Stimulated activated CD8-positive, alpha-beta memory T cell treated with anti-CD3 and anti-CD28 coated beads, Interleukin-7, amount 100 ng/mL, for 1 hour (primary cell): ENCODE data around the gene FUT8.
"Not testable (repeated sequence)": the region's sequence is repeated elsewhere in the genome, so short reads cannot be mapped to it uniquely, and the experiment has no call there.

Source experiments
- DNase-seq, 2 donors: peaks; one replicate each; pipeline ENCODE4 v3.0.0-alpha.2; 2020; ENCODE audit warnings: low read depth in 2 of 2

The FUT8 gene

DNA sequence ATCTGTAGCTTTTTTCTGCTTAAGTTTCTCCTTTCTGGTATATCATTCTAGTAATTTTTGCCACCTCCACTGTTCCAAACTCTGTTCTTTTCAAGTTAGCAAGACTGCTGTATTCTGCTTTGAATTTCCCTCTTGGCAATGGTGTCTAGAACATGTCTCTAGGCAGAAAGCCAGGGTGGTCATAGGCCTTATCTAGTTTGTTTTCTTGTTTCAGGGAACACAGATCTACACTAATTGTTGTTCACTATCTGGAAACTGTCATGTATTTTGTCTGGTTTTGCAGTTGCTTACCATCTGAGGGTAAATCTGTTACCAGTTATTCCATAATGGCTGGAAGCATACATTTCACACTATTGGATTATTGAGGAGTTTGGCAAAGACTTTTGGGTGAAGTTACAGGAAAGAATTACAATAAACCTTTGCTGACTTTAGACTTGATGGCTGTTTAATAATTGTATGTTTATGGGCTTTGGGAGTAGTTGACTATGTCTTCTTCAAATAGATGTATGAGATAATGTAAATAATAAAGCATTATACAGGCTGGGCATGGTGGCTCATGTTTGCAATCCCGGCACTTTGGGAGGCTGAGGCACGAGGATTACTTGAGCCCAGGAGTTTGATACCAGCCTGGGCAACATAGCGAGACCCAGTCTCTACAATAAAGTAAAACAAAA is 41.4 kb downstream of the FUT8 start:
- DNase-seq = no peak

DNA sequence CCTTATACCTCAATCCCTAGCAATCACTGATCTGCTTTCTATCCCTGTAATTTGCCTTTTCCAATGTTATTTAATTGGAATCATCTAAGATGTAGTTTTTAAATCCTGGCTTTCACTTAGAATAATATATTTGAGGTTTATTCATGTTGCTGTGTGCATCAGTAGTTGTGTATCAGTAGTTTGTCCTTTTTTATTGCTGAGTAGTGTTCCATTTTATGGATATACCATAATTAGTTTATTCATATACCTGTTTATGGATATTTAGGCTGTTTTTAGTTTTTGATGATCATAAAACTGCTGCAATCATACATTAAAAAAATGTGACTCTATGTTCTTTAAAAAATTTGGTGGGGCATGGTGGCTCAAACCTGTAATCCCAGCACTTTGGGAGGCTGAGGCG is 43.7 kb downstream of the FUT8 start:
- no peak for DNase-seq

GRCh38 chr14:65461730-65462129 is 49.2 kb downstream of the FUT8 start:
- no peak for DNase-seq

GRCh38 chr14:65462411-65462810 is 49.9 kb downstream of the FUT8 start:
- no peak for DNase-seq

DNA sequence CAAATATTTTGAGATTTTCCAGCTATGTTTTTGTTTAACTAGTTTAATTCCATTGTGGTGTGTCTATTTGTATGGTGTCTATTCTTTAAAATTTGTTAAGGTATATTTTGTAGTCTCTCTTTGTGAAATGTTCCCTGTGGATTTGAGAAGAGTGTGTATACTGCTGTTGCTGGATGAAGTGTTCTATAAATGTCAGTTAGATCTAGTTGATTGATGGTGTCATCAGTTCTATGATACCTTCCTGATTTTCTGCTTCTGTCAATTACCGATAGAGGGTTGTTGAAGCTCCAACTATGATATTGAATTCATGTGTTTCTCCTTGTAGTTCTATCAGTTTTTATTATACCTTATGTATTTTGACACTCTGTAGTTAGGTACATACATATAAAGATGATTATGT is 53.1 kb downstream of the FUT8 start:
- DNase-seq = no peak

DNA sequence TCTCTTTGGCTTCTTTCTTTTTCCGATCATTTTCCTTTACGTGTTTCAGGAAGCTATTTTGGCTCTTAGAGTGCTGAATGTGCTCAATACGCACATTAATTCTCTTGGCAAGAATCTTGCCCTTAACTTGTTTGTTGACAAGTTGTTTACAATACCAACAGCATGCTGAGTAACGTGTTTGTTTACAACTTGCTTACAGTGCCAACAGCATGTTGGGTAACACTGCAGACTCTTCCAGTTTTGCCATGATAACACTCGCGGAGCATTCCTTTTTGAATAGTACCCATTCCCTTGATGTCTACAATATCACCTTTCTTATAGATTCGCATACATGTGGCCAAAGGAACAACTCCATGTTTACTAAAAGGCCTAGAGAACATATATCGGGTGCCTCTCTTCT is 55.4 kb downstream of the FUT8 start:
- DNase-seq = not testable (repeated sequence)

DNA sequence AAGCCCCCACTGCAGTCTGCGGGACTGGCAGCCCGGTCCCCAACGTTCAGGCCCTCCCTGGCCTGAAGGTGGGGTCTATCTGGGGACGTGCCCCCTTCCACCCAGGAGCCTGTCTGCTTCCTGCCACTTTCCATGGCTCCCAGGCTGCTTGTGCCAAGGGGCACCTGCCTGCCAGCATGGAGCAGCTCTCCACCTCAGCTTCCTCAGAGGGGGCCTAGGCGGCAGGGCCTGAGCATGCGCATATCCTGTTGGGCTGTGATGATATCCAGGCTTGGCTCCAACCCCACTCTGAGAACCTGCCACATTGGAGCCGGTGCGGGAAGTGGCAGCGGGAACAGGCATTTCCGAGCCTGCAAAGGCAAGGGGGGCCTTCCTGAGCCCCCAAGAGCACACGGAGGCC is 57.4 kb downstream of the FUT8 start:
- no peak for DNase-seq

DNA sequence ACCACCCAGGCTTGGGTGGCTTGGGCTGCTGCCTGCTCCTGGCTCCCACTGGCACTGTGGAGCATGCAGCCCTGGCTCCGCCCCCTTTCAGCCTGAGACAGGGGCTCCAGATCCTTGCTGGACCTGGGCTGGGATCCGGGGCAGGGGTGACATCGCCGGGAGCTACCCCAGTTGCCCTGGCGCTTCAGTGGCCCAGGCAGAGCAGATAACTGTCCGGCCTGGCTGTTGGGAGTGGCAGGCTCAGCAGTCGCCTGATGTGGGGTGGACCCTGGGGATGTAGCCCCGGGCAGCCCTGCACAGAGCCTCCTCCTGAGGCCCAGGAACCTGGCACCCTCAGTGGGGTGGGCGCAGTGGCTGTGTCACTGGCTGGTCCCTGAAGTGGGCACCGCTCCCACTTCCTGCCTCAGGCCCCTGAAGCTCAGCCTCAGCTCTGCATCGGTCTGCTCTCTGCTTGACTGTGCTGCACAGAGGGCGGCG is 57.9 kb downstream of the FUT8 start:
- no peak for DNase-seq

DNA sequence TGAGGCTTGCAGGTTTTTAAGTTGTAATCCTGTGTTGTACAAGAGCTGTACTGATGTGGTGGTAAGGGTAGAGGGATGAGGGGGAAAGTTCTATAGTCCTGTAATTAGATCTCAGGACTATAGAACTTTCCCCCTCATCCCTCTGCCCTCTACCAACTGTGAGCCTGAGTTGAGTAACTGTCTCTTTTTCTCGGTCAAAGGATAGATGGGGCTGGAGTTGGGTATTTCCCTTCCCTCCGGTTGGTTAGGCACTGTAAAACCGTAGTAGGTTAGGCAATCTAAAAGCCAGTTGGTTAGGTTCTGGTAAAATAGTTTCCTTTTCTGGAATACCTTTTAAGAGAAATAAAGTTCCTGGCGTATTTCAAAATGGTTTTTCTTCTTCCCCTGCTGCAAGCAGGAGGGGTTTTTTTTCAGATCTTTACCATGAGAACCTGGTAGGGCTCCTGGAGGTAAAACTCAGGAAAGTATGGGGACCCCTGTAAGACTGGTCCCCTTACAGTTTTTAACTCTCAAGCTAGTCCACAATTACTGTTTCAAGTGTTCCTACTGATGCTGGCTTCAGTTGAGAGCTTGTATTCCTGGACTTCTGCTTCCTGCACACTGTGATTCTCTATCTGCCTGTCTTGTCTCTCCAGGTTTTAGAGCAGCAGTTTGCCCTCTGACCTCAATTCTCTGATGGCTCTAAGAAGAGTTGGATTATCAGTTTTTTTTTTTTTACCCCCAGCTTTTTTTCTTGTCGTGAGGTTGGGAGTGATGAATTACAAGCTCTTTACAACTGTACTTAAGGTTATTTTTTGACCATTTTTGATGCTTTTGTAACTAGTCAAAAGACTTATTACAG is 58.7 kb downstream of the FUT8 start:
- no peak for DNase-seq

- no peak for DNase-seq
Observed at GRCh38 chr14:65472189-65472588, 59.7 kb downstream of the FUT8 start.

- no peak for DNase-seq
Observed at GRCh38 chr14:65476273-65476941, 63.9 kb downstream of the FUT8 start.

DNA sequence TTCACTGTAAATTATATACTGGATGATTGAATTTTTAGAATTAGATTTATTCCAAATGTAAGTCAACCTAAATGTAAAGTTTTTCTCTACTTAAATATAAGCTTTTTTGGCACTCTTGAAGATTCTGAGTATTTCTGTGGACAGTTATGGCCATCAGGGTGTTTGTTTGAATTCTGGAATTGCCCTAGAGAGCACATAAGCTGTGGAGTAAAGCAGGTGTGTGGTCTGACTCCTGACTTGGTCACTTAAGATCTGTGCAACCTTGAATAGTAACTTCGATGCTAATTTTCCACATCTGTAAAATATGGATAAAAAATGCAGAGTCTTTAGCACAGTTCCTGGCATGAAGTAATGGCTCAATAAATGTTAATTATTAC is 64.4 kb downstream of the FUT8 start:
- no peak for DNase-seq

DNA sequence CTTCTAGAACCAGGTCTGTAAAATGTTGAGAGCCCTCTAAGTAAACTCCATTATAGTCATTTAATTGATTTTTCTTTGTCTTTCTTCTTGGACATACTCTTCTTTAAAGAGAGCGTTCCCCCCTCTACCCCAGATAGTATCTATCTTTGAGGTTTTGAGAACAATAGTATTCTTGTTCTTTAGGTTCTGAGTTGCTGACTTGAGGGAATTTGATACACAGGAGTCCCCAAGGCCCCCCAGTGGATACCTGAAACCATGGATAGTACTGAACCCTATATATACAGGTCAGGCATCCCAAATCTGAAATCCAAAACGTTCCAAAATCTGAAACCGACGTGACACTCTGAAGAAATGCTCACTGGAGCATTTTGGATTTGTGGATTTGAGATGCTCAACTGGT is 65.5 kb downstream of the FUT8 start:
- DNase-seq = no peak

- DNase-seq = no peak
Observed at GRCh38 chr14:65478596-65478995, 66.1 kb downstream of the FUT8 start.

- DNase-seq = no peak
Observed at GRCh38 chr14:65479386-65479785, 66.9 kb downstream of the FUT8 start.

- DNase-seq = no peak
Observed at GRCh38 chr14:65482757-65483438, 70.4 kb downstream of the FUT8 start.

- DNase-seq = no peak
Observed at GRCh38 chr14:65483647-65484046, 71.1 kb downstream of the FUT8 start.

DNA sequence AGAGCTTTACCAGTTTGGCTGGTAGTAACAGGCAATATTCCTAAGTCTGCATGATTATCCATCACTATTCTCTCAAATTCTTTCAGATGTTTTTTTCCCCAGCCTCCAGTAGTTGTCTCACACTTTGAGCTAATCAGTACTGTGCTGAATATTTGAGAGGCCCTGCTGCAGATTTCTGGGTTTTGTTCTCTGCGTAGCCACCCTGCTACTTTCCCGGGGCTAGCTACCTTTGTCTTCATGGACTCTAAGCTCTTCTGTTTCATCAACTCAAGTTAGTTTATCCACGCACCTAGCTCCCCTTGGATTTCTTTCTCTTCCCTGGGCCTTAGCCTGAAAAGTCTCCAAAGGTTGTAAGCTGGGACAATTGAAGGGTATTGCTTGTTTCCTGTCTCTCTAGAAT is 73.0 kb downstream of the FUT8 start:
- DNase-seq = no peak

DNA sequence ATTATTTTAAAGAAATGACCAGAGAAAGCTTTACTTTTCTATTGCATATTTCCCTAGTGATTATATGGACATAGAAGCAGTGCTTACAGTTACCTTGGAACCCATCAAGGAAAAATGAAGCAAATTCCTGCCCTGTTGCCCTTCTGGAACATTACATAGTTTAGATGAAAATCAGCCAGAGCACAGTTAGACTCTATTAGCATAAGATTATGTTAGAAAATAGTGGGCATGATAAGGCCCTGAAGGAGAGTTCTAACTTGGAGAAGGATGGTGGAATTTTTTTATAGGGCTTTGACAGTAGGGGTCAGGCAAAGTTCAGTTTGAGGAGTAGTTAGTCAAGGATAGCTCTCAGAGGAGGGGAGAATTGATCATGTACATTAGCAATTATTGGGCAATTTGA is 74.3 kb downstream of the FUT8 start:
- no peak for DNase-seq

GRCh38 chr14:65487783-65488494 is 75.4 kb downstream of the FUT8 start:
- DNase-seq = no peak

GRCh38 chr14:65491274-65491673 is 78.7 kb downstream of the FUT8 start:
- DNase-seq = no peak

DNA sequence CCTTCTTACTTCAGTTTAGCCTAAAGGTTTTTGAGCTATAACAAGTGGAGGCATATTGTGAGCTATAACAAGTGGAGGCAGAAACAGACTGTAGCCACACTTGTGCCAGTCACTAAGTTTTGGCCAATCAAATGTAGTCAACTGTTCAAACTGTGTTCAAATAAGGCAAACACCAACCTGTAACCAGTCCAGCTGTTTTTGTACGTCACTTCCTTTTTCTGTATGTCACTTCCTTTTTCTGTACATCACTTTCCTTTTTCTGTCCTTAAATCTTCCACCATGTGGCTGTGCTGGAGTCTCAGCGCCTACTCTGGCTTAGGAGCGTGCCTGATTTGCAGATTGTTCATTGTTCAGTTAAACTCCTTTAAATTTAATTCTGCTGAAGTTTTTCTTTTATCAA is 79.7 kb downstream of the FUT8 start:
- DNase-seq = no peak
